ENCODE measurements around the gene DCP1A.
"Not testable (repeated sequence)": the region's sequence is repeated elsewhere in the genome, so short reads cannot be mapped to it uniquely, and the experiment has no call there.

Gene DCP1A

GRCh38 chr3:53263907-53264306 lies 83.4 kb downstream of the DCP1A start:
- no peak for DNase-seq

- DNase-seq, result no peak
Measured at GRCh38 chr3:53261712-53262111, 85.6 kb downstream of the DCP1A start.

DNA sequence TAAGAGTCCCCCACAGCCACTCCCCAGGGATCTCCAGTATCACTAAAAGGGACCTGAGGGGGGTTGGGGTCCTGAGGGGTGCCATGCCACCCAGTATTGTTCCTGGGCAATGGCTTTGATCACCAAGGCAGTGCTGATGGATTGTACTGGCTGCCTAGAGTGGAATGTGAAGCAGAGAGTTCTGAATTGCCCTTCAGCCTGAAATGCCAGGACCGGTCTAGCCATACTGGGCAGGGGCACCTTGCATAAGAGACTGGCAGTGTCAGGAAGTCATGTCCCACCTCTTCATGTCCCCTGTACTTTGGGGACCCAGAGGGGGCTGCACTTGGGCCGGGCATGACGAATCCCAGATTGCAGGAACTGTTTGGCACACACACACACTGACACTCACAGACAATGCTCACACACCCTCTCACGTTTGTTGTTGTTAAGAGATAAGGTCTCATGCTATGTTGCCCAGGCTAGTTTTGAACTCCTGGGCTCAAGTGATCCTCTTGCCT lies 87.0 kb downstream of the DCP1A start:
- DNase-seq, result no peak

DNA sequence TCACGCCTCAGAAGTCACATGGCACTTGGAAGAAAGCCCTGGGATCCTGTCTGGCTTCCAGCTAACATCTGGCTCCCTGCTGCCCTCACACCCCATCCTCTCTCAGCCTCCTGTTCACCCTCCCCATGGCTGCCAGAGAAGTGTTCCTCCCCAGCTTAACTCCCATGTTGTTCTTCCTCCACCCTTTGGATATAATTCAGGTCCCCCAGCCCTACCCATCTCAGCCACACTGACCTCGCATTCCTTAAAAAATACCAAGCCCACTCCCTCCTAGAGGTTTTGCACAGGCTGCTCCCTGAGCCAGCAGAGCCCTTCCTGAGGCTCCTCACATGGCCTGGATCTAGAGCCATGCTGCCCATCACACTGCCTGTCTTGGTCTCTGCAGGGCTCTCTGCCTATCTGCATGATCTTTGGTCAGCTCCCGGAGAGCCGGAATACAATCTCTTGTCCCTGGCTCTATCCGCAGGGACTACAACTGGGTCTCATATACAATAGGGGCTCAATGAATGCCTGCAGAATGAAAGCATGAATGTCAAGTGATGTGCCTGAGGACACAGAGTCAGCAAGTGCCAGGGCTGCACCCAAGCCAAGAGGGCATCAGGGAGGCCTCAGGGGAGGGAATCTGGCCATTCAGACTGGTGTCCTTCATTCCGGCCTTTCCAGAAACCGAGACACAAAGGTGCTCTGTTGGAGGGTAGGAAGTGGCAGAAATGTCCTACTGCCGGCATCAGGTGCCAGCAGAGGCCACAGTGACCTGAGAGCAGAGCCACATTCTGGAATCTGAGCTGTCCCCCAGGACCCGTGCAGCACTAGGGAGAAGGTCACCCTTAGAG lies 87.7 kb downstream of the DCP1A start:
- DNase-seq, result no peak

DNA sequence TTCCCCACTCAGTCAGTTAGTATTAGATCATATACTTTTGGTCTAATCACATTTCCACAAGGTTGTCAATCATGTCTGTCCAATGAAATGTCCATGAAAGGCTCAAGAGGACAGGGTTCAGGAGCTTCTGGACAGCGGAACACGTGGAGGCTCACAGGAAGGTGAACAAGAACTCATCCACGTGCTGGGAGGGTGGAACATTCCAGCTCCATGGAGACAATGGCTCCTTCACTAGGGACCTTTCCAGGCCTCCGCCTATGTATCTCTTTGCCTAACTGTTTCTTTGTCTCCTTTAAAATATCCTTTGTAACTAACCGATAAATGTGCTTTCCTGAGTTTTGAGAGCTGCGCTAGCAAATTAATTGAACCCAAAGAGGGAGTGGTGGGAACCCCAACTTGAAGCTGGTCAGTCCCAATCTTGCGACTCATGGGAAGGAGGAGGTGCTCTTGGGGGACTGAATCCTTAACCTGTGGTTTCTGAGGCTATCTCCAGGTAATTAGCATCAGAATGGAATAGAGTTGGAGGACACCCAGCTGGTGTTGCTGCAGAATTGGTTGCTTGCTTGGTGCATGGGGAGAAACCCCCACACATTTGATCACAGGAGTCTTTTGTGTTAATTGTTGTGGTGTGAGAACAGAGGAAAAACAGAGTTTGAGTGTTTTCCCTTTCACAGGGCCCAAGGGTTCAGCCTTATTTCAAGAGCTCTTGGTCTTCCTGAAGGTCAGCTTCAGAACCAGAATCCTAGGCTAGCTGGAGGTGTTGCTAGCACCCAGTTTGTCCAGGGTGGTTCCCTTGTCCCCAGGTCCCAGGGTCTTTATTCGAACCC lies 88.5 kb downstream of the DCP1A start:
- DNase-seq, result no peak

- DNase-seq, result no peak
Measured at GRCh38 chr3:53257465-53257864, 89.9 kb downstream of the DCP1A start.

DNA sequence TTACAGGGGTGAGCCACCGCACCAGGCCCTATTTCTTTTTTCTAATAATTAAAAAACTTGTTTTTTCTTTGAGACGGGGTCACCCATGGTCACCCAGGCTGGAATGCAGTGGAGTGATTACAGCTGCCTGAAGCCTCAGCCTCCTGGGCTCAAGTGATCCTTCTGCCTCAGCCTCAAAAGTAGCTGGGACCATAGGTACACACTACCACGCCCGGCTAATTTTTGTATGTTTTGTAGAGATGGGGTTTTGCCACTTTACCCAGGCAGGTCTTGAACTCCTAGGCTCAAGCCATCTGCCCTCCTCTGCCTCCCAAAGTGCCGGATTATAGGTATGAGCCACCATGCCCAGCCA lies 90.7 kb downstream of the DCP1A start:
- no peak for DNase-seq

GRCh38 chr3:53255775-53256703 lies 91.3 kb downstream of the DCP1A start, which contains the start of gene TKT:
Gene TKT, minus strand, starts transcription at chr3:53256022. Its CDS starts 80 bp downstream, at chr3:53255942.
- peak; percentile 84 for DNase-seq

DNA sequence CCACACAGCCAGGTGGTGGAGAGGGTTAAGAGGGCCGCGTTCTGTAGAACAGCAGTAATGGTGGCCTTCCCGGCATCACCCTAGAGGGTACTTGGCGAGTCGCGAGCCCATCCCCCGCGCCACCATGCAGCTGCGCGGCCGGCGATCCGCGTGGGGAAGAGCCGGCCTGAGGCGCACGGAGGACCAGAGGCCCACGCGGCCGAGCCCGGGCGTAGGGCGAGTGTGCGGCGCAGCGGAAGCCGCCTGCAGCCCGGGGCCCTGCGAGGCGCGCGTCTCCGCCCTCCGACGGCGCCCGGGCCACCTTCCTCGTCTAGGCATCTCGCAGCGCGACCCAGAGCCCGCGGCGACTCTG lies 91.9 kb downstream of the DCP1A start:
- DNase-seq, result peak in 1 of 2 donors; percentile 43

DNA sequence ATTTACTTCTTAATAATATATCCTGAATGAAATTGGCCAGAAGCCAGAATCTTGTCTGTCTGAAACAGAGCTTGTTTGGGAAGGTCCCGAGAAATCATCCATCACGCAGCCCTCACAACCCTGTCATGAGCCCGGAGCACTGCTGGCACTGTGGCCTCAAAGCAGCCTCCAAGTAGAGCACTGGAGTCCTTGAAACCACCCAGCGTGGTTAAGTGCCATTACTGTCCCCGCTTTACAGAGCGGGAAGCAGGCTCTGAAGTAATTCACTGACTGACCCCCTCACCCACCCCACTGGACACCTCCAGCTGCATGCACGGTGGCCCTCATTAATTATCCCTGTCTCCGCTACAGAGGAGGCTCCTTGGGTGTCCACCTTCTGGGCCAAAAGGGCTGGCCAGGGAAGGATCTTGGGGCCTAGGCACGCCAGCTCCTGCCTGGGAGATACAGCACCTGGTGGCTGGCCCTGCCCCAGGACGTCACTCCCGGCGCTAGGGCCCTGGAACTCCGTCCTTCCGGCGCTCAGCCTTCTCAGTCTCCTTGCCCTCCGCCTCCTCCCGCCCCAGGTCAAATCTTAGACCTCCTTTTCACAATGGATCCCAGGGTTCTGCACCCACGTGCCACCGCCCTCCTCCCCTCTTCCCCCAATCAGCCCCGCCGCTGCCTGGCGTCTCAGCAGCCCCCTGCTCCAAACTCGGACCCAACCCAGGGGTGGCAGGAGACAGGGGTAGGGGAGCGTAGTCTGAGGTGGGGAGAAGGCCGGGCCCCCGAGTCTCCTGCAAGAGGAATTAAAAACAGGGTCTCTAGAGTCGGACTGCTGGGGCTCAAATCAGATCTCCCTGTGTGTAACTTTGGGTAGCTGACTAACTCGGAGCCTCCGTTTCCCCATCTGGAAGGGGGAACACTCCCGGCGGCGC lies 92.6 kb downstream of the DCP1A start:
- DNase-seq, result peak in 1 of 2 donors; percentile 39

GRCh38 chr3:53253707-53254508 lies 93.4 kb downstream of the DCP1A start:
- DNase-seq, result no peak

DNA sequence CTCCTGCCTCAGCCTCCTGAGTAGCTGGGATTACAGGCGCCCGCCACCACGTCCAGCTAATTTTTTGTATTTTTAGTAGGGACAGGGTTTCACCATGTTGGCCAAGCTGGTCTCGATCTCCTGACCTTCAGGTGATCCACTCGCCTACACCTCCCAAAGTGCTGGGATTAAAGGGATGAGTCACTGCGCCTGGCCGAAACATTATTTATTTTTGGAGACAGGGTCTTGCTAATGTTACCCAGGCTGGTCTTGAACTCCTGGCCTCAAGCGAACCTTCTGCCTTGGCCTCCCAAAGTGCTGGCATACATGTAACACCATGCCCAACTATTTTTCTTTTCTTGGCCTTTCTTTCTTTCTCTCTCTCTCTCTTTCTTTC lies 94.4 kb downstream of the DCP1A start:
- DNase-seq, result not testable (repeated sequence)

DNA sequence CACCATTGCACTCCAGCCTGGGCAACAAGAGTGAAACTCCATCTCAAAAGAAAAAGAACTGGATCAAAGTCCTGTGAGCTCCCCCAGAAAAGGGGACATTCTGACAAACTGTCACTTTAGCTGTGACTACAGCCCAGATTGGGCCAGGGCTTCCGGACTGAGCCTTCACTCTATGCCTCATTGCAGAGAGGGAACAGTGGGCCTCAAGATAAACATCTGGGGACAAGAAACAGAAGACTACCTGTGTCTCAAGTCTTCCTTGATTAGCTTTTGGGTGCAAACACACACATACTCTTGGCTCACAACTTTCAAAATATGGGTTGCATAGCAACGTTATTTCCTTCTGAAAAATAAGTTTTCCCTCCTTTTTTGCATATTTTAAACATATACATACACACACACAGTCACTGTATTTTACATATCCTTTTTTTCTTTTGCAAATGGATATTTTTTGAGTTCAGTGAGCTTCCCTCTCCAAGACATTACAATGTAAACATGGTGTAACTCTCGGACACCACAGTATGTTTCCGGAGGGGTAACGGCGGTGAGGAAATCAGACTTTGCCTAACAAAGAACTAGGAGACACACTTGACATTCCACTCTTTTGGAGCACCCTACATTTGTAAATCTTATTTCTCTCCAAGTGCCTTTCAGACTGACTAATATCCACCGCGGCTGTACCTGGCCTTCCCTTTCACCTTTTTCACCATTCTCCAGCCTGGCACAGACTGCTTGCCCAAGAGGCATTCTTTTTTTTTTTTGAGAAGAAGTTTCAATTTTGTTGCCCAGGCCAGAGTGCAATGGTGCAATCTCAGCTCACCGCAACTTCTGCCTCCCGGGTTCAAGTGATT lies 95.0 kb downstream of the DCP1A start:
- peak; percentile 81 to 84 for DNase-seq

DNA sequence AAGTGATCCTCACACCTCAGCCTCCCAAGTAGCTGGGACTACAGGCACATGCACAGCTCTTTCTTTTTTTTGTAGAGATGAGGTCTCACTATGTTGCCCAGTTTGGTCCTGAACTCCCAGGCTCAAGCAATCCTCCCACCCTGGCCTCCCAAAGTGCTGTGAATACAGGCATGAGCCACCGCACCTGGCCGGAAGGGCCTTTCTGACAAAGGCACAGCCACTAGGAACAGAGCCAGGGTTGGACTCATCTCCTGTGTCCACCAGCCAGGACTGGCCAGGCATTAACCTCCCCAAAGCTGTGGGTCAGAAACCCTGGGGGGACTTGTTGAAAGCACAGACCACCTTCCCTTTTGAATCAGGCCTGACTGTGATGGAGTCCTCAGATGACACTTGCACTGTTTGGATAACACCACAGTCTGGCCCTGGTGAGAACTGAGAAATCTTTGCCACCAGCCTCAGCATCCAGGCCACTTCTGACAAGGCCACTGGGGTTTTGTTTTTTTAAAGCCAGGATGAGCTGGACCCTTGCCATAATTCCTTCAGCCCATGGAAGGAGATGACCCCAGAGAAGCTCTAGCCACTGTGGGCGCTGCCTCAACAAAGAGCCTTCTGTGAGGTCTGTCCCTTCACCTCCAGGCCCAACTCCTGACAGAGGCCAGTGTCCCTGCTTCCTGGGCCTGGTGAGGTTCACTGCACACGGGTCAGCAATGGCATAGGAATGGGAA lies 96.3 kb downstream of the DCP1A start:
- DNase-seq, result no peak

GRCh38 chr3:53250453-53250852 lies 96.9 kb downstream of the DCP1A start:
- no peak for DNase-seq

DNA sequence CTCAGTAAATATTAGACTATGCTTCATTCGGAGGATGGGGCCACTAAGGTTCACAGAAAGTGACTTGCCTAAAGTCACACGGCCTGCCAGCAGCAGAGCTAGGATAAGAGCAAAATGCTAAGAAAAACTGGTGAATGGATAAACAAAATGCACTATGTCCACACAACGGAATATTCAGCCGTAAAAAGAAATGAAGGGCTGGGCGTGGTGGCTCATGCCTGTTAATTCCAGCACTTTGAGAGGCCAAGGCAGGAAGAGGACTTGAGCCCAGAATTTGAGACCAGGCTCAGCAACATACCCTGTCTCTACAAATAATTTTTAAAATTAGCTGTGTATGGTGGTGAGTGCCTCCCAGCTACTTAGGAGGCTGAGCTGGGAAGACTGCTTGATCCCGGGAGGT lies 99.2 kb downstream of the DCP1A start:
- no peak for DNase-seq

DNA sequence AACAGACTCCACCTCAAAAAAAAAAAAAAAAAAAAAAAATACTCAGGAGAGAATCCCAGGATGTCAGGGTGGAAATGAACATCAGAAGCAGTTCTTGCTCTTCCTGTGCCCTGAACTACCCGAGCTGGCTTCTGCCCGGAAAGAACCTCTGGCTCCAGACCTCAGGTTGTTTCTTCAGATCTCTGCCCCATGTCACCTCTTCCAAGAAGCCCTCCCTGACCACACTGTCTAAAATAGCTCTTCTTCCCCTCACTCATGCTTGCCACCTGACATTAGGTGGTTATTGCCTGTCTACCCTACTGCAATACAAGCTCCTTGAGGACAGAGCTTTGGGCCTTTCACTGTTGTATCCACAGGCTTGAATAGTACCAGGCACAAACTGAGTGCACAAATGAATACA lies 99.7 kb downstream of the DCP1A start:
- no peak for DNase-seq

DNA sequence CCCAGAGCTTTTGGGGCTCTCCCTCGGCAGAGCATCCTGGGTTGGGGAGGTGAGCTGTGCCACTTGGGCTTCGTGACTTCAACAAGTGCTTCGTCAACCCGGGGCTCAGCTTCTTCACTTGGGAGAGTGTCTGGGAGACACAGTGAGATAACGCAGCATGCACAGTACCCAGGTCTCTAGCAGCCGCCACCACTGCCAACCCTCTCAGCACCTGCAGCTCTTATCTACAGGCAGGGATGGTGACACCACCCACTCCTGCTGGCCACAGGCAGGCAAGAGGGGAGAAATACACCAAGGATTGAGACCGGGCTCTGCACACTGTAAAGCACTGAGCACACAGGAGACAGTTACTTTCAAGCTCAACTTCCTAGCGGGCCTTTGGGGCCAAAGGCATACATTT lies 103.1 kb downstream of the DCP1A start:
- DNase-seq, result no peak

DNA sequence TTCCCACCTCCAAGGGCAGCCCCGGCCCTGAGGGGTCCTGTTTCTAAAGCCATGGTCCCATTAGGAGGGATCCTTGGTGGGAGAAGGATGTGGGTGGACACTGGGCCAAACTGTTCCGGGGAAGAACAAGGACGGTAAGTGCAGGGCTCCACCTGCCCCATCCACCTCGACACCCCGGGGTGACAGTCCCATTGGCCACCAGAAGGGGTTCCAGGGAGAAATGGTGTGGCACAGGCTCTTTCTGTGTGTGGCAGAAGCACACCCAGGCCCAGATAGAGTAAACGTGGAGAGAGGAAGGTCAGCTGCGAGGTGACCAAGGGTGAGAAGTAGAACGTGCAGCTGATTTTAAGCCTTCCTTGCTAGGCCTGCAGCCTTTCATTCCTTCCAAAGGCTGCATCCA lies 103.6 kb downstream of the DCP1A start:
- no peak for DNase-seq
